ENCODE data around the gene NAT9. TPM values are rescaled to one million over a fixed set of nuclear protein-coding genes. Genes with fewer than 3 reads are reported as not detected.

NAT9 gene
- polyA plus RNA-seq, 2 of the 4 experiments (the other 2 are of a cell fraction) = 43.4 to 71.4 TPM

GRCh38 chr17:74777901-74778515, 1.9 kb upstream of the NAT9 start:
- Histone ChIP-seq H3K4me2 (no peak overlapping the region), H3K4me3 (no peak overlapping the region), H3K4me1 (peaks cover 31% of the 10 kb centered on the region), H3K9me3 (no peaks in the 10 kb centered on the region), H3K27ac (no peak overlapping the region)
- ChIA-PET POLR2A (interaction anchor here (0.8 kb wide), 1 partner anchor 30 kb away, joined by 3 read pairs; the partner anchor contains the start of gene NHERF1), CTCF (interaction anchor here (4.7 to 53.6 kb wide), 4 partner anchors 11 to 120 kb away, joined by 32 to 1302 read pairs (median 527); partner anchors contain the start of genes FDXR, GRIN2C and NHERF1)
- WGBS (ENCODE audit: missing lambda C conversion rate) = 82% methylated on average over 6 of the region's 6 CpGs
- FAIRE-seq (no peak), DNase-seq (ENCODE audit: low read depth in 1 of 2, low spot score in 1 of 2) (no peak), ATAC-seq (no peak)
- no peak for TF ChIP-seq KDM1A (IDR thresholded peaks at IDR 0.05; ENCODE audit: low read depth)

GRCh38 chr17:74776990-74777389, 845 bp upstream of the NAT9 start:
- WGBS (ENCODE audit: missing lambda C conversion rate) = 51% methylated on average over 10 of the region's 10 CpGs
- Histone ChIP-seq H3K9me3 (no peaks in the 10 kb centered on the region), H3K27ac (peak overlapping the region; percentile 89 to 92), H3K4me1 (peaks cover 31% of the 10 kb centered on the region), H3K4me3 (peak overlapping the region; percentile 69), H3K4me2 (peak overlapping the region; percentile 94)
- CTCF ChIA-PET = interaction anchor here (1.2 to 53.6 kb wide), 7 partner anchors 12 to 185 kb away, joined by 3 to 1302 read pairs (median 107); partner anchors contain the start of genes FDXR, GRIN2C, NHERF1 and RAB37
- FAIRE-seq = no peak
- DNase-seq (ENCODE audit: low read depth in 1 of 2, low spot score in 1 of 2) = no peak
- POLR2A ChIA-PET = interaction anchor here (0.7 to 1.9 kb wide), 8 partner anchors 12 to 120 kb away, joined by 3 to 15 read pairs (median 4); partner anchors contain the start of genes FDXR and NHERF1
- TF ChIP-seq FOXS1 (CRISPR knock-in tag; IDR thresholded peaks at IDR 0.05) (no peak), KDM1A (IDR thresholded peaks at IDR 0.05; ENCODE audit: low read depth) (no peak), POLR2A (IDR thresholded peaks at IDR 0.05; ENCODE audit: low read length) (no peak), NR3C1 (IDR thresholded peaks at IDR 0.05) (no peak), HES2 (IDR thresholded peaks at IDR 0.05) (no peak), RCOR1 (IDR thresholded peaks at IDR 0.05; ENCODE audit: low read depth, low read length) (no peak), CHD2 (IDR thresholded peaks at IDR 0.05; ENCODE audit: low read length, partially characterized antibody) (no peak), TP53 (CRISPR knock-in tag; IDR thresholded peaks at IDR 0.05) (no peak), JUN (IDR thresholded peaks at IDR 0.05) (no peak), ZNF302 (CRISPR knock-in tag; IDR thresholded peaks at IDR 0.05) (no peak), RAD21 (conservative IDR thresholded peaks at IDR 0.05 in 1 of 2, IDR thresholded peaks at IDR 0.05 in 1 of 2) (no peak)
- ATAC-seq = no peak

GRCh38 chr17:74775409-74776043, 619 bp downstream of the NAT9 start:
- H3K4me1 ChIP-seq = peaks cover 31% of the 10 kb centered on the region
- no peak for TF ChIP-seq SREBF2 (IDR thresholded peaks at IDR 0.05)
- TF ChIP-seq REST (IDR thresholded peaks at IDR 0.05) = no peak
- TF ChIP-seq MAX (IDR thresholded peaks at IDR 0.05) = no peak
- TF ChIP-seq ZSCAN20 (CRISPR knock-in tag; IDR thresholded peaks at IDR 0.05) = no peak
- TF ChIP-seq NPAS2 (CRISPR knock-in tag; IDR thresholded peaks at IDR 0.05; ENCODE audit: borderline replicate concordance) = no peak
- no peak for TF ChIP-seq CHD4 (IDR thresholded peaks at IDR 0.05; ENCODE audit: borderline replicate concordance)
- TF ChIP-seq JUN (IDR thresholded peaks at IDR 0.05) = no peak
- no peak for TF ChIP-seq TFCP2L1 (CRISPR knock-in tag; IDR thresholded peaks at IDR 0.05)
- TF ChIP-seq CBX8 (IDR thresholded peaks at IDR 0.05) = no peak
- TF ChIP-seq EP300 (IDR thresholded peaks at IDR 0.05) = no peak
- TF ChIP-seq RCOR1 (IDR thresholded peaks at IDR 0.05; ENCODE audit: low read depth, low read length) = no peak
- TF ChIP-seq HOXA7 (CRISPR knock-in tag; IDR thresholded peaks at IDR 0.05) = no peak
- no peak for TF ChIP-seq KDM1A (IDR thresholded peaks at IDR 0.05; ENCODE audit: low read depth)
- FAIRE-seq = no peak
- peak overlapping the region; percentile 69 for H3K4me3 ChIP-seq
- ChIA-PET CTCF (interaction anchor here (0.8 to 53.6 kb wide), 9 partner anchors 14 to 317 kb away, joined by 3 to 1302 read pairs (median 7); partner anchors contain the start of genes FDXR, GRIN2C, NHERF1 and RAB37), POLR2A (interaction anchor here (1.0 to 1.9 kb wide), 4 partner anchors 11 to 98 kb away, joined by 5 to 15 read pairs (median 8); partner anchors contain the start of gene FDXR)
- peak overlapping the region; percentile 90 for H3K4me2 ChIP-seq
- H3K27ac ChIP-seq = peak overlapping the region; percentile 89 to 92
- ATAC-seq = no peak
- 44% methylated on average over 12 of the region's 12 CpGs for WGBS (ENCODE audit: missing lambda C conversion rate)
- DNase-seq (ENCODE audit: low read depth in 1 of 2, low spot score in 1 of 2) = no peak
- no peaks in the 10 kb centered on the region for H3K9me3 ChIP-seq

Measured in A549 (cell line).